Effector memory CD8-positive, alpha-beta T cell (primary cell): Measurements from ENCODE around the gene RYR3.
"Not testable (repeated sequence)": the region's sequence is repeated elsewhere in the genome, so short reads cannot be mapped to it uniquely, and the experiment has no call there.

Source experiments
- ATAC-seq: fragments of 150-1000 bp; cut with Tn5 transposase; replicated peaks from 2 replicates; pipeline ENCODE4 v1.10.0; 2021; ENCODE audit warnings: mild to moderate bottlenecking, moderate library complexity
- DNase-seq, 3 experiments: peaks; one replicate each; pipeline ENCODE4 v3.0.0; 2021
- H3K27ac Mint-ChIP-seq, 2 donors: one replicate each; pipeline ENCODE4 v1.8.0; 2022; ENCODE audit warnings: mild to moderate bottlenecking in 2 of 2, mixed read lengths in 2 of 2, moderate library complexity in 2 of 2
- H3K27me3 Mint-ChIP-seq, 2 donors: one replicate each; pipeline ENCODE4 v1.8.0; 2022; ENCODE audit warnings: mixed read lengths in 2 of 2
- H3K36me3 Mint-ChIP-seq: one replicate; pipeline ENCODE4 v1.8.0; 2022; ENCODE audit warnings: mild to moderate bottlenecking, moderate library complexity, mixed read lengths; ENCODE audit not compliant: insufficient read depth
- H3K4me1 Mint-ChIP-seq, 2 donors: one replicate each; pipeline ENCODE4 v1.8.0; 2022; ENCODE audit warnings: low read depth in 2 of 2, mixed read lengths in 2 of 2
- H3K4me3 Mint-ChIP-seq, 2 donors: one replicate each; pipeline ENCODE4 v1.8.0; 2022; ENCODE audit warnings: mild to moderate bottlenecking in 2 of 2, mixed read lengths in 2 of 2, moderate library complexity in 2 of 2
- H3K9me3 Mint-ChIP-seq, 2 donors: one replicate each; pipeline ENCODE4 v1.8.0; 2022; ENCODE audit warnings: mixed read lengths in 2 of 2

Gene RYR3

GRCh38 chr15:33807665-33808064 is 496.9 kb downstream of the RYR3 start:
- peaks cover 2% of the 10 kb centered on the region for H3K36me3 Mint-ChIP-seq
- H3K27ac Mint-ChIP-seq: no peak overlapping the region
- H3K4me1 Mint-ChIP-seq: no peaks in the 10 kb centered on the region
- no peak for DNase-seq
- H3K27me3 Mint-ChIP-seq: peaks cover 23 to 52% of the 10 kb centered on the region in 2 donors
- no peak for ATAC-seq
- no peaks in the 10 kb centered on the region for H3K9me3 Mint-ChIP-seq
- H3K4me3 Mint-ChIP-seq: no peak overlapping the region

DNA sequence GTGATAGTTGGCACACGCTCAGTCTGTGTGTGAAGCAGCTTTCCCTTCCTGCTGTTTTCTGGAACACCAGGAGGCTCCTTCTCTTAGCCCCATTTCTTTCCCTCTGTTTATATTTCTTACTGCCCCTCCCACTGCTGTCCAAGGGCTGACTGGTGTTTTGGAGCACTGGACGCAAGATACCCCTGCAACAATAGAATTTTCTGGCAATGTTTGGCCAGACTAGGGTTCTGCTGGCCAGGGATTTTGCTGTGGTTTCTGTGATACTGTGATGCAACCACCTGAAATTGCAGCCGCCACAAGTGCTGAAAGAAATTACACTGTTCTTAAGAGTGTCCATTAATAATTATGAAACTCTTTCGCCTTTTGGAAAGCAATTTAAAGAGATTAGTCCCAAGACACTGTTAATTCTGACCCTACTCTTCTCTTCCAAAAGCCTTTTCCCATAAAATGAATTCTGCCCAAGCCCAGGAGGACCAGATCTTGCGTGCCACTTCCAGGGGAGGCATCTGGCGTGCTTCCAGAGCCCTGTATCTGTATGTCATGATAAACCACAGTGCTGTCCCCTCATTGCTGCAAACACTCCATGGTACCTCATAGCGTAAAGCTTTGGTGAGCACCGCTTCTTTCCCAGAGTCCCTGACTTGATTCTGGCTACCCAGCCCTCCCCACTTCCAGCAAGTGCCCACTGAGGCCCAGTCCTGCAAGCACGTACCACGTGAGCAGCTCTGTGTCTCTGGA is 498.1 kb downstream of the RYR3 start:
- Mint-ChIP-seq H3K36me3 (peaks cover 2% of the 10 kb centered on the region), H3K27me3 (peaks cover 23 to 59% of the 10 kb centered on the region in 2 donors), H3K4me3 (no peak overlapping the region), H3K4me1 (no peaks in the 10 kb centered on the region), H3K27ac (no peak overlapping the region), H3K9me3 (no peaks in the 10 kb centered on the region)
- DNase-seq: no peak
- no peak for ATAC-seq

- no peaks in the 10 kb centered on the region for H3K4me1 Mint-ChIP-seq
- H3K36me3 Mint-ChIP-seq: peaks cover 2% of the 10 kb centered on the region
- ATAC-seq (no peak), DNase-seq (no peak)
- no peak overlapping the region for H3K4me3 Mint-ChIP-seq
- peaks cover 23 to 59% of the 10 kb centered on the region in 2 donors for H3K27me3 Mint-ChIP-seq
- no peak overlapping the region for H3K27ac Mint-ChIP-seq
- no peaks in the 10 kb centered on the region for H3K9me3 Mint-ChIP-seq
Measured at GRCh38 chr15:33810073-33810595, 499.4 kb downstream of the RYR3 start.

DNA sequence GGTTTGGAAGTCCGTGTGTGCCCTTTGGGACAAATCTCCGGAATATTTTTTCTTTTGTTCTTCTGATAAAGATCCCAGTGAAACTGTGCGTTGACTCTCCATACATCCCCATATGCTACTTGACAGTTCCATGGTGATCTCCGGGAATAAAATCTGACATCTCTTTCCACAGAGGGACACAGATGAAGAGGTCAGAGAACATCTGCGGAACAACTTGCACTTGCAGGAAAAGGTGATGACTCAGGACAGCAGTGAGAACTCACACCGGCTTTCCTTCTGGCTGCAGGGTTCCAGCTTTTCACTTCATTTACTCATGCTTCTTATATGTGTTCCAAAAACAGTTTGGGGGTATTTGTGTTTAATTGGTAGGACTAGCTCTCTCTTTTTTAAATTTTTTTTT is 500.0 kb downstream of the RYR3 start:
- H3K27me3 Mint-ChIP-seq: peaks cover 21 to 52% of the 10 kb centered on the region in 2 donors
- no peak for DNase-seq
- peaks cover 2% of the 10 kb centered on the region for H3K36me3 Mint-ChIP-seq
- no peak overlapping the region for H3K27ac Mint-ChIP-seq
- H3K4me3 Mint-ChIP-seq: no peak overlapping the region
- no peaks in the 10 kb centered on the region for H3K9me3 Mint-ChIP-seq
- no peak for ATAC-seq
- no peaks in the 10 kb centered on the region for H3K4me1 Mint-ChIP-seq

- ATAC-seq: no peak
- H3K4me1 Mint-ChIP-seq: no peaks in the 10 kb centered on the region
Measured at GRCh38 chr15:33813891-33814290, 503.1 kb downstream of the RYR3 start.

DNA sequence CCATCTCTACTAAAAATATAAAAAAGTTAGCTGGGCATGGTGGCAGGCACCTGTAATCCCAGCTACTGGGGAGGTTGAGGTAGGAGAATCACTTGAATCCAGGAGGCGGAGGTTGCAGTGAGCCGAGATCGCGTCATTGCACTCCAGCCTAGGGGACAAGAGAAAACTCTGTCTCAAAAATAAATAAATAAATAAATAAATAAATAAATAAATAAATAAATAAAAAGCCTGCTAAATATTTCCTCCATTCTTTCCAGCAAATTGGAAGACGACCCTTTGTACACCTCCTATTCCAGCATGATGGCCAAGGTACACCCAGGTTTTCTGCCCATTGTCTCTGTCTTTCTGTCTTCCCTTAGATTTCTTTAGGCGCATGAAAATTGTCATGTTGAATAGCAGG is 508.7 kb downstream of the RYR3 start:
- ATAC-seq, H3K9me3 Mint-ChIP-seq, H3K4me3 Mint-ChIP-seq, H3K36me3 Mint-ChIP-seq, H3K4me1 Mint-ChIP-seq, DNase-seq, H3K27ac Mint-ChIP-seq, H3K27me3 Mint-ChIP-seq: not testable (repeated sequence)

More at GRCh38 chr15:33813891-33814290, 503.1 kb downstream of the RYR3 start:
- Mint-ChIP-seq H3K36me3 (no peaks in the 10 kb centered on the region), H3K9me3 (no peaks in the 10 kb centered on the region), H3K27me3 (peaks cover 16 to 32% of the 10 kb centered on the region in 2 donors), H3K27ac (no peak overlapping the region), H3K4me3 (no peak overlapping the region)
- DNase-seq: no peak

DNA sequence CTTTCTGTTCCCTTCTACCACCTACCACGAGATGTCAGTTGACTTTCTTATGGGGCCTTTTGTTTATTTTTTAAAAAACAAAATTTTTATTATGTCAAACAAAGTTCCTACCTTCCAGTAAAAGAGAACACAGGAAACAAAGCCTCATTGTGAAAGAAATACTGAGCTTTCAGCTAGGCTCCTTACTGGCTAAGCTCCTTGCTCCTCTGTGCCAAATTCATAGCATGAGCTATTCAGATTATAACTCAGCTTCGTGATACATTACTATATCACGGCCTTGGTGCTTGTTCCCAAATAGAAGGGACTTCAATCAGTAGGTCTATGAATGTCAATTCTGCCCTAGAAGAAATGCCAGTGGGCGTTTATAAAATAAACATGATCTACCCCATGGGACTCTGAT is 511.7 kb downstream of the RYR3 start:
- ATAC-seq (no peak), DNase-seq (no peak)
- Mint-ChIP-seq H3K9me3 (no peaks in the 10 kb centered on the region), H3K4me3 (no peak overlapping the region), H3K4me1 (peaks cover 0 to 1% of the 10 kb centered on the region in 2 donors), H3K27me3 (peaks cover 17 to 26% of the 10 kb centered on the region in 2 donors), H3K36me3 (no peaks in the 10 kb centered on the region), H3K27ac (no peak overlapping the region)

DNA sequence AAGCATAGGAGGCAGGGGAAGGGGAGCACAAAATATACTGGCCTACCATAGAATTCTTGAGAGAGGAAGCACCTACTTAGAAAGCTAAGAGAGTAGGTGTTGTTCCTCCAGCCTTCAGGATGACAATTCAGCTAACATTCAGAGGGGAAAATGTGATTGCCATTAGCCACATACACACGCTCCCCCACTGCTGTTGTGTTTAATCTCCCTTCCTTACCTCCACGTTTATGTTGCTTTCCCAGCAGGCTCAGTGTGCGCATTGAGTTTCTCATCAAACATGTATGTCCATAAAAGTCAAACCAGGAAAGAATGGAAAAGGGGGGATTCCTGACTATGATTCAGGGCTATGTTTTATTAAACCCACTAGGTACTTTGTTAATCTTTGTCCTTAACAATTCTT is 512.4 kb downstream of the RYR3 start:
- DNase-seq: no peak
- H3K36me3 Mint-ChIP-seq: no peaks in the 10 kb centered on the region
- peaks cover 0 to 1% of the 10 kb centered on the region in 2 donors for H3K4me1 Mint-ChIP-seq
- H3K4me3 Mint-ChIP-seq: no peak overlapping the region
- H3K27me3 Mint-ChIP-seq: peaks cover 17 to 26% of the 10 kb centered on the region in 2 donors
- ATAC-seq: no peak
- H3K9me3 Mint-ChIP-seq: no peaks in the 10 kb centered on the region
- H3K27ac Mint-ChIP-seq: no peak overlapping the region

DNA sequence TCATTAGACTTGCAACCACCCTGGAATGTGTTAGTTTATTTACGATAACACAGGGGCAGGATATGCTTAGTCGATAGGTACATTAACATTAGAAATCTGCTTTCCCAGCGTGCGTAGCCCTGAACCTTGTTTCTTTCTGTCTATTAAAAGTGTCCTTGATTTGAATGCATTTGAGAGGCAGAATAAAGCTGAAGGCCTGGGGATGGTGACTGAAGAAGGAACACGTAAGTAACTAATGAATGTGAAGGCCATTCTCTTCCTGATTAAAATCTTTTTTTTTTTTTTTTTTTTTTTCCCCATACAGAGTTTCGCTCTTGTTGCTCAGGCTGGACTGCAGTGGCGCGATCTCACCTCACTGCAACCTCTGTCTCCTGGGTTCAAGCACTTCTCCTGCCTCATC is 514.7 kb downstream of the RYR3 start:
- ATAC-seq (no peak), DNase-seq (no peak)
- Mint-ChIP-seq H3K4me3 (no peak overlapping the region), H3K36me3 (no peaks in the 10 kb centered on the region), H3K9me3 (no peaks in the 10 kb centered on the region), H3K27me3 (peaks cover 14 to 35% of the 10 kb centered on the region in 2 donors), H3K4me1 (peaks cover 0 to 1% of the 10 kb centered on the region in 2 donors), H3K27ac (no peak overlapping the region)

GRCh38 chr15:33826201-33826600 is 515.4 kb downstream of the RYR3 start:
- DNase-seq (no peak), ATAC-seq (no peak)
- H3K9me3 Mint-ChIP-seq: no peaks in the 10 kb centered on the region
- H3K4me3 Mint-ChIP-seq: no peak overlapping the region
- peaks cover 0 to 1% of the 10 kb centered on the region in 2 donors for H3K4me1 Mint-ChIP-seq
- H3K27ac Mint-ChIP-seq: no peak overlapping the region
- peaks cover 18 to 35% of the 10 kb centered on the region in 2 donors for H3K27me3 Mint-ChIP-seq
- no peaks in the 10 kb centered on the region for H3K36me3 Mint-ChIP-seq

DNA sequence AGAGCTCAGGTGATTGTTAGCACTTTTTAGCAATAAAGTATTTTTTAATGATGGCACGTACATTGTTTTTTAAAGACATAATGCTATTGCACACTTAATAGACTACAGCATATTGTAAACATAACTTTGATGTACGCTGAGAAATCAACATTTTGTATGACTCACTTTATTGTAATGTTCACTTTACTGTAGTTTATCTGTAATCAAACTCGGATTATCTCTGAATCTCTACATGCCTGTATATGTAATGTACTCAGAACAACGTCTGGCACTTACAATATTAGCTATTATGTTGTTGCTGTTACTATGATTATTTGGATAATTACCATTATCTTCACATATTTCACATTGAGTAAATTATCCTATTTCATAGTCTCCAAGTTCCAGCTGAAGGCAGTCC is 519.6 kb downstream of the RYR3 start:
- Mint-ChIP-seq H3K9me3 (no peaks in the 10 kb centered on the region), H3K27ac (no peak overlapping the region), H3K4me1 (no peaks in the 10 kb centered on the region), H3K4me3 (no peak overlapping the region), H3K36me3 (no peaks in the 10 kb centered on the region), H3K27me3 (peaks cover 13 to 38% of the 10 kb centered on the region in 2 donors)
- no peak for DNase-seq
- no peak for ATAC-seq

GRCh38 chr15:33831646-33832045 is 520.9 kb downstream of the RYR3 start:
- Mint-ChIP-seq H3K27ac (no peak overlapping the region), H3K4me1 (no peaks in the 10 kb centered on the region), H3K36me3 (no peaks in the 10 kb centered on the region), H3K9me3 (no peaks in the 10 kb centered on the region), H3K4me3 (no peak overlapping the region), H3K27me3 (peaks cover 5 to 34% of the 10 kb centered on the region in 2 donors)
- DNase-seq (no peak), ATAC-seq (no peak)

- Mint-ChIP-seq H3K9me3 (no peaks in the 10 kb centered on the region), H3K4me1 (no peaks in the 10 kb centered on the region), H3K4me3 (no peak overlapping the region), H3K36me3 (no peaks in the 10 kb centered on the region), H3K27me3 (peaks cover 30 to 54% of the 10 kb centered on the region in 2 donors), H3K27ac (no peak overlapping the region)
- DNase-seq: no peak
- no peak for ATAC-seq
Measured at GRCh38 chr15:33834892-33835743, 524.4 kb downstream of the RYR3 start.

- H3K36me3 Mint-ChIP-seq: no peaks in the 10 kb centered on the region
- no peak for ATAC-seq
- H3K9me3 Mint-ChIP-seq: no peaks in the 10 kb centered on the region
Measured at GRCh38 chr15:33837294-33837693, 526.5 kb downstream of the RYR3 start.

More at GRCh38 chr15:33837294-33837693, 526.5 kb downstream of the RYR3 start:
- no peak for DNase-seq
- Mint-ChIP-seq H3K4me1 (no peaks in the 10 kb centered on the region), H3K4me3 (no peak overlapping the region), H3K27me3 (peaks cover 33 to 61% of the 10 kb centered on the region in 2 donors), H3K27ac (no peak overlapping the region)
